SJCRH30 (cell line): ENCODE results near the gene FAIM. TPM values are rescaled to one million over a fixed set of nuclear protein-coding genes. Genes with fewer than 3 reads are reported as not detected.
"Not testable (repeated sequence)": the region's sequence is repeated elsewhere in the genome, so short reads cannot be mapped to it uniquely, and the experiment has no call there.

ENCODE experiments used
- DNase-seq, 2 experiments: peaks; one replicate each; pipeline ENCODE4 v3.0.0-alpha.2; 2015 to 2020
- H3K27ac ChIP-seq: fragments of 250-450 bp; sonication (Bioruptor Pico); 2 replicates; pipeline ENCODE4 v1.5.1; 2020; ENCODE audit warnings: mild to moderate bottlenecking, moderate library complexity
- H3K27me3 ChIP-seq: fragments of 250-450 bp; sonication (Bioruptor Pico); 2 replicates; pipeline ENCODE4 v1.5.1; 2020; ENCODE audit warnings: mild to moderate bottlenecking, moderate library complexity
- H3K36me3 ChIP-seq: fragments of 250-450 bp; sonication (Bioruptor Pico); 2 replicates; pipeline ENCODE4 v1.5.1; 2020; ENCODE audit warnings: mild to moderate bottlenecking, moderate library complexity
- H3K4me1 ChIP-seq: fragments of 250-450 bp; sonication (Bioruptor Pico); 2 replicates; pipeline ENCODE4 v1.5.1; 2020; ENCODE audit warnings: mild to moderate bottlenecking, moderate library complexity
- H3K4me3 ChIP-seq: fragments of 250-450 bp; sonication (Bioruptor Pico); 2 replicates; pipeline ENCODE4 v1.5.1; 2020; ENCODE audit warnings: mild to moderate bottlenecking, moderate library complexity
- H3K9me3 ChIP-seq: fragments of 250-450 bp; sonication (Bioruptor Pico); replicated peaks from 2 replicates; pipeline ENCODE4 v1.5.1; 2020; ENCODE audit warnings: mild to moderate bottlenecking, moderate library complexity
- total RNA-seq: library from RNA; depleted of rRNA; stranded (reverse); fragments of >200 nt; shearing (Covaris generic); gene quantifications from 2 replicates; pipeline ENCODE4 v1.2.3, GENCODE V29; 2014

FAIM gene
- total RNA-seq, 1 experiment from 2014 or later: 26.6 TPM

GRCh38 chr3:138594150-138594934, 14.2 kb upstream of the FAIM start, which contains the start of gene CEP70:
CEP70 (minus strand) TSS chr3:138594260; CDS start chr3:138572927, 21,333 bp downstream.
- peaks cover 2% of the 10 kb centered on the region; the same call in 1 of the 2 replicates for H3K4me1 ChIP-seq
- H3K4me3 ChIP-seq: peak within 1 kb of the TSS; percentile 85
- H3K9me3 ChIP-seq: no peaks in the 10 kb centered on the region
- no peaks in the 10 kb centered on the region for H3K27me3 ChIP-seq
- peak; percentile 94 to 97 for DNase-seq
- H3K27ac ChIP-seq: peak within 1 kb of the TSS; percentile 81
- H3K36me3 ChIP-seq: peaks cover 3% of the 10 kb centered on the region; the same call in 1 of the 2 replicates

- Histone ChIP-seq H3K4me1 (peaks cover 2% of the 10 kb centered on the region; the same call in 1 of the 2 replicates), H3K27ac (no peak overlapping the region), H3K9me3 (no peaks in the 10 kb centered on the region), H3K27me3 (no peaks in the 10 kb centered on the region), H3K4me3 (peak overlapping the region; percentile 85), H3K36me3 (peaks cover 3% of the 10 kb centered on the region; the same call in 1 of the 2 replicates)
- DNase-seq: no peak
Observed at GRCh38 chr3:138594935-138595610, 13.5 kb upstream of the FAIM start.

GRCh38 chr3:138597186-138597976, 11.2 kb upstream of the FAIM start:
- not testable (repeated sequence) for DNase-seq, H3K9me3 ChIP-seq, H3K4me3 ChIP-seq, H3K4me1 ChIP-seq, H3K36me3 ChIP-seq, H3K27me3 ChIP-seq, H3K27ac ChIP-seq

GRCh38 chr3:138598534-138598933, 10.0 kb upstream of the FAIM start:
- Histone ChIP-seq H3K27ac (no peak overlapping the region), H3K9me3 (no peaks in the 10 kb centered on the region; the same call in 1 of the 2 replicates), H3K36me3 (no peaks in the 10 kb centered on the region), H3K27me3 (no peaks in the 10 kb centered on the region), H3K4me3 (no peak overlapping the region), H3K4me1 (no peaks in the 10 kb centered on the region; the same call in 1 of the 2 replicates)
- DNase-seq: no peak

- H3K36me3 ChIP-seq: no peaks in the 10 kb centered on the region
- H3K9me3 ChIP-seq: no peaks in the 10 kb centered on the region; the same call in 1 of the 2 replicates
- H3K27ac ChIP-seq: no peak overlapping the region
- no peak overlapping the region for H3K4me3 ChIP-seq
- H3K27me3 ChIP-seq: no peaks in the 10 kb centered on the region
- H3K4me1 ChIP-seq: no peaks in the 10 kb centered on the region
- DNase-seq: no peak
Observed at GRCh38 chr3:138600100-138600745, 8.3 kb upstream of the FAIM start.

- H3K4me1 ChIP-seq, H3K36me3 ChIP-seq, H3K4me3 ChIP-seq, DNase-seq, H3K9me3 ChIP-seq, H3K27ac ChIP-seq, H3K27me3 ChIP-seq: not testable (repeated sequence)
Observed at GRCh38 chr3:138601661-138602060, 6.9 kb upstream of the FAIM start.

- not testable (repeated sequence) for H3K9me3 ChIP-seq, DNase-seq, H3K4me1 ChIP-seq, H3K4me3 ChIP-seq, H3K27ac ChIP-seq, H3K36me3 ChIP-seq, H3K27me3 ChIP-seq
Observed at GRCh38 chr3:138604106-138604595, 4.4 kb upstream of the FAIM start.

GRCh38 chr3:138609898-138610266, 1.3 kb downstream of the FAIM start:
- no peaks in the 10 kb centered on the region for H3K36me3 ChIP-seq
- peaks cover 6% of the 10 kb centered on the region; the same call in 1 of the 2 replicates for H3K4me1 ChIP-seq
- no peaks in the 10 kb centered on the region for H3K9me3 ChIP-seq
- DNase-seq: no peak
- H3K4me3 ChIP-seq: peak overlapping the region; percentile 69
- H3K27me3 ChIP-seq: no peaks in the 10 kb centered on the region
- no peak overlapping the region for H3K27ac ChIP-seq

GRCh38 chr3:138615462-138615861, 6.9 kb downstream of the FAIM start:
- DNase-seq: no peak
- no peak overlapping the region for H3K4me3 ChIP-seq
- H3K4me1 ChIP-seq: no peaks in the 10 kb centered on the region
- H3K36me3 ChIP-seq: no peaks in the 10 kb centered on the region; the same call in 1 of the 2 replicates
- no peaks in the 10 kb centered on the region for H3K9me3 ChIP-seq
- H3K27ac ChIP-seq: no peak overlapping the region
- H3K27me3 ChIP-seq: no peaks in the 10 kb centered on the region

GRCh38 chr3:138620431-138620830, 11.9 kb downstream of the FAIM start:
- no peak overlapping the region for H3K4me3 ChIP-seq
- no peak for DNase-seq
- H3K27ac ChIP-seq: no peak overlapping the region
- no peaks in the 10 kb centered on the region for H3K4me1 ChIP-seq
- no peaks in the 10 kb centered on the region for H3K27me3 ChIP-seq
- H3K36me3 ChIP-seq: peaks cover 2% of the 10 kb centered on the region; the same call in 1 of the 2 replicates
- no peaks in the 10 kb centered on the region for H3K9me3 ChIP-seq

- H3K4me1 ChIP-seq: no peaks in the 10 kb centered on the region
- no peak for DNase-seq
- H3K9me3 ChIP-seq: no peaks in the 10 kb centered on the region
- H3K4me3 ChIP-seq: no peak overlapping the region
- H3K36me3 ChIP-seq: peaks cover 5% of the 10 kb centered on the region; the same call in 1 of the 2 replicates
- no peaks in the 10 kb centered on the region for H3K27me3 ChIP-seq
- H3K27ac ChIP-seq: no peak overlapping the region
Observed at GRCh38 chr3:138624518-138624917, 15.9 kb downstream of the FAIM start.

GRCh38 chr3:138625707-138626365, 17.3 kb downstream of the FAIM start:
- Histone ChIP-seq H3K4me1 (no peaks in the 10 kb centered on the region), H3K27me3 (no peaks in the 10 kb centered on the region), H3K9me3 (no peaks in the 10 kb centered on the region), H3K27ac (no peak overlapping the region), H3K4me3 (no peak overlapping the region), H3K36me3 (peaks cover 5% of the 10 kb centered on the region; the same call in 1 of the 2 replicates)
- no peak for DNase-seq

- Histone ChIP-seq H3K4me1 (no peaks in the 10 kb centered on the region), H3K4me3 (no peak overlapping the region), H3K27me3 (no peaks in the 10 kb centered on the region), H3K36me3 (peaks cover 6% of the 10 kb centered on the region; the same call in 1 of the 2 replicates), H3K9me3 (no peaks in the 10 kb centered on the region), H3K27ac (no peak overlapping the region)
- DNase-seq: no peak
Observed at GRCh38 chr3:138629526-138629925, 21.0 kb downstream of the FAIM start.

GRCh38 chr3:138638641-138639040, 30.1 kb downstream of the FAIM start:
- Histone ChIP-seq H3K36me3 (peaks cover 1% of the 10 kb centered on the region; the same call in 1 of the 2 replicates), H3K27ac (no peak overlapping the region), H3K4me3 (no peak overlapping the region), H3K27me3 (no peaks in the 10 kb centered on the region), H3K9me3 (no peaks in the 10 kb centered on the region; the same call in 1 of the 2 replicates), H3K4me1 (no peaks in the 10 kb centered on the region)
- no peak for DNase-seq
